HG03354 (cell line): ENCODE results near the gene ASNSD1.
"Not testable (repeated sequence)": the region's sequence is repeated elsewhere in the genome, so short reads cannot be mapped to it uniquely, and the experiment has no call there.

ENCODE experiments used
- ATAC-seq: cut with Tn5 transposase; IDR thresholded peaks from one replicate; pipeline ENCODE4 v1.9.1; 2021; ENCODE audit warnings: mild to moderate bottlenecking; ENCODE audit not compliant: unreplicated experiment, poor library complexity, severe bottlenecking

ASNSD1 gene

GRCh38 chr2:189641002-189641401, 20.3 kb upstream of the ASNSD1 start:
- no peak for ATAC-seq

- no peak for ATAC-seq
Measured at GRCh38 chr2:189641590-189641989, 19.7 kb upstream of the ASNSD1 start.

DNA sequence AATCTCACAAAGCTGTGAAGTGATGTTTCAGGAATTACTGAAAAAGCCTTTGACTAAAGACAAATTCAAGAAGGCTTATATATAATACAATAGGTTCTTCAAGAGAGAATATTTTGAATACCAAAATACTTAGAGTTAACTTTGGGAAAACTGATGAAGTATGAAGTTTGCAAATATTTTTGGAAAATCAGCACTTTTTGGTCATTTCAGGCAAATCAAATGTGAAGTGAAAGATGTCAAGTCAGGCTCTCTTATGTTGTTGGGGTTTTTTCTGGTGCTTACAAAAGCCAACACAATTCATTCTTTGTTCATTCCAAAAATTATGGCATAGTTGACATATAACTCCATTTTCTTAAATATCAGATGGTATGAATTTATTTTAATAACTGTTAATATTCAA, 14.7 kb upstream of the ASNSD1 start:
- ATAC-seq: no peak

DNA sequence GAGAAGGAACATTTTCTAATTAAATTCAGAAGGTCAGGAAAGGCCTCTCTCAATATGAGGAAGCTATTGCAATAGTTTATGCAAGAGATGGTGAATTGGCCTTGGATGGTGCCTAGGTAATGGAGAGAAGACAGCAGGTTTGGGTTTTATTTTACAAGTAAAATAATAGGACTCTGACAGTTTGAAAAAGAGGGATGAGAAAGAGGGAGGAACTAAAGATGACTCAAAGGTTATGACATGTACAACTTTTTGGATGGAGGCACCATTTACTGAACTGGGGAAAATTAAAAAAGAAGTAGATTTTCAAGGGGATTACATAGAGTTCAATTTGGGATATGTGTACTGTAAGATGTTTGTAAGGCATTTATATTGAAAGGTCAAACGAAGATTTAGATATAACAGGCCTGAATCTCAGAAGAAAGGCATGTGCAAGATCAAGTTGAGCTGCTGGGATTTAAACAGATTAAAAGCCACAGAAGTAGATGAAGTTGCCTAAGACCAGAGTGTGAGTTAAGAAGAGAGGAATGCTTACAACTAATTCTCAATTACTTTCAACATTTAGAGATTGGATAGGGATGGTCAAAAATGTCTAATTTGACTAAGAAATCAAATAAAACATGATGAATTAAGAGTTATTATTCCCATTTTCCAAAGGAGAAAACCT, 12.3 kb upstream of the ASNSD1 start:
- ATAC-seq: no peak

DNA sequence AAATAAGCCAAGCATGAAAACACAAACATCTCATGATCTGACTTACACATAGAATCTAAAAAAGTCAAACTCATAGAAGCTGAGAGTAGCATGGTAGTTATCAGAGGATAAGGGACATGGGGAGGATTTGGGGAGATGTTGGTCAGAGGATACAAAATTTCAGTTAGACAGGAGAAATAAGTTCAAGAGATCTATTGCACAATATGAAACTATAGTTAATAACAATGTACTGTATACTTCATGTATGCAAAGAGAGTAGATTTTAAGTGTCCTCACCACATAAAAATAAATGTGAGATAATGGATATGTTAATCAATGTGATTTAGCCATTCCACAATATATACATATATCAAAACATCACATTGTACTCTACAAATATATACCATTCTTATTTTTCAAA, 10.0 kb upstream of the ASNSD1 start:
- ATAC-seq: no peak

GRCh38 chr2:189653464-189653863, 7.8 kb upstream of the ASNSD1 start:
- ATAC-seq: not testable (repeated sequence)

DNA sequence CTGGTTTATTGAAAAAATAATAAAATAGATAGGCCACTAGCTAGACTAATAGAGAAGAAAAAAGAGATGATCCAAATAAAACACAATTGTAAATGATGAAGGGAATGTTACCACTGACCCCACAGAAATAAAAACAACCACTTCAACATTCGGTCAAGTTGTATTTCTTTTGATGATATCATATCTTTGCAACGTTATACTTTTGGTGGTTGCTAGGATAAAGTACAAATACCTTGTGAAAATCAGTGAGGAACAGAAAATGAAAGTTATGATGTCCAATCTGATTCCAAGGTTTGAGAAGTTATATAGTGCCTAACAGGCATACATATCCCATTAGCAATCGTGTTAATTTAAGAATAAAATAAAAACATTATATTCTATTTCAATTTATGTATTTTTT, 6.6 kb upstream of the ASNSD1 start:
- no peak for ATAC-seq

GRCh38 chr2:189657867-189658266, 3.4 kb upstream of the ASNSD1 start:
- peak; percentile 40 for ATAC-seq

GRCh38 chr2:189658306-189659212, 2.7 kb upstream of the ASNSD1 start:
- no peak for ATAC-seq

- ATAC-seq: no peak
Measured at GRCh38 chr2:189659734-189660133, 1.5 kb upstream of the ASNSD1 start.

GRCh38 chr2:189660803-189661147, 484 bp upstream of the ASNSD1 start:
- no peak for ATAC-seq

DNA sequence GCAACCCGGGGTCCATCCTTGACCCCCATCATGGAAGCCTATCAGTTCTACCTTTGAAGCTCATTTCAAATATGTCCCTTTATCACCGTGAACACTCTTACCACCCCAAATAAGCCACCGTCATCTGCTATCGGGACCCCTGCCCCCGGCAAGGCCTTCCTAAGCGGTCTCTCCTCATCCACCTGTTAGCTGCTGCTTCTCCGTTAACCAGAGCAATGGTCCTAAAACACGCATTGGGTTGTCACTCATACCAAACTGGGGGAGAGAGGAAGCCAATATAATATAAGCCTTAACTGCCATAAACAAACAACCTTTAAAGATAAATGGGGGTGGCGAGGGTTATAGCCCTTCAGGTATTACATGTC, 680 bp downstream of the ASNSD1 start:
- no peak for ATAC-seq

DNA sequence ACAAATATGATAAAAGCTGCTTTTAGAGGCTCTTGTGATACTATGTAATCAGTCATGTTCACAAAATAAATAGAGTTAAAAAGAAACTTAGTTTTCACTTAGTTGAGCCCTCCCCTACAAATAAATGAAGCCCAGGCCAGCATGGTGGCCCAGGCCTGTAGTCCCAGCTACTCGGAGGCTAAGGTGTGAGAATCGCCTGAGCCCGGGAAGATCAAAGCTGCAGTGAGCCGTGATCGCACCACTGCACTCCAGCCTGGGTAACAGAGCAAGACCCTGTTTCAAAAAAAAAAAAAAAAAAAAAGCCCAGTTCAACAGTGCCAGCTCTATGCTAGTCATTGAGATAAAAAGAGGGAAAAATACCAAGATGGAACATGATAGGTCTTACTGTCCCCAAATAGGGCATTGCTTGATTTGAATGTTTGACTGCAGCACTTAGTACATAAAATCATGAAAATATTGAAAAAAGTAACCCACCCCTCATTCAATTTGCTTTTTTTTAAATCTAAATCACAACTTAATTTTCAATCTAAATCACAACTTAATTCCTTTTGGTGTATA, 1.5 kb downstream of the ASNSD1 start:
- ATAC-seq: no peak

- ATAC-seq: not testable (repeated sequence)
Measured at GRCh38 chr2:189663319-189663718, 2.1 kb downstream of the ASNSD1 start.

- ATAC-seq: no peak
Measured at GRCh38 chr2:189669913-189670312, 8.7 kb downstream of the ASNSD1 start.

- peak; percentile 34 for ATAC-seq
Measured at GRCh38 chr2:189673661-189674373, 12.6 kb downstream of the ASNSD1 start.

- ATAC-seq: peak; percentile 96
Measured at GRCh38 chr2:189674374-189675112, 13.3 kb downstream of the ASNSD1 start, which contains the start of gene ANKAR. TSS of gene ANKAR (plus strand) at chr2:189674670. CDS start at chr2:189676491, 1,821 bp downstream.

DNA sequence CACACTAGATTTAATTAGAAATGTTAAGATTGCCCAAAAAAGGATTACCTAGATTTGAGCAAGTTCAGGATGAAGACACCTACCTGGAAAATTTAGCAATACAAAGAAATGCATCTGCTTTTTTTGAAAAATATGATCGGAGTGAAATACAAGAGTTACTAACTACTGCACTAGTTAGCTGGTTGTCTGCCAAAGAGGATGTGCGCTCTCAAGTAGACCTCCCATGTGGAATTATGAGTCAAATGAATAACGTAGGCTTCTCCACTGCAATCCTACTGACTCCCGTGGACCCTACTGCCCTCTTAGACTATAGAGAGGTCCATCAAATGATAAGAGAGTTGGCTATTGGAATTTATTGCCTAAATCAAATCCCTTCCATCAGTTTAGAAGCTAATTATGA, 15.2 kb downstream of the ASNSD1 start:
- ATAC-seq: no peak

DNA sequence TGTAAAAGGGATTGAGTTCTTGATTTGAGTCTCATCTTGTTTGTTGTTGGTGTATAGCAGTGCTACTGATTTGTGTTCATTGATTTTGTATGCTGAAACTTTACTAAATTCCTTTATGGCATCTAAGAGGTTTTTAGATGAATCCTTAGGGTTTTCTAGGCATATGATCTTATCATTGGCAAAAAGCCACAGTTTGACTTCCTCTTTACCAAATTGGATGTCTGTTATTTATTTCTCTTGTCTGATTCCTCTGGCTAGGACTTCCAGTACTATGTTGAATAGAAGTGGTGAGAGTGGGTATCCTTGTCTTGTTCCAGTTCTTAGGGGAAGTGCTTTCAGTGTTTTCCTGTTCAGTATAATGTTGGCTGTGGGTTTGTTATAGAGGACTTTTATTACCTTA, 18.0 kb downstream of the ASNSD1 start:
- no peak for ATAC-seq

GRCh38 chr2:189681203-189681602, 19.9 kb downstream of the ASNSD1 start:
- ATAC-seq: no peak
